Breast epithelium (tissue), 4 donors: Measurements from ENCODE around the gene ZNF525. TPM values are rescaled to one million over a fixed set of nuclear protein-coding genes. Genes with fewer than 3 reads are reported as not detected.
"Not testable (repeated sequence)": the region's sequence is repeated elsewhere in the genome, so short reads cannot be mapped to it uniquely, and the experiment has no call there.

Experiments used
- DNase-seq, 2 donors: peaks; one replicate each; pipeline ENCODE4 v3.0.0-alpha.2; 2019; ENCODE audit warnings: low spot score in 2 of 2
- H3K27ac ChIP-seq, 2 donors: fragments of 200-600 bp; sonication (generic) in 1 of 2; one replicate each; pipeline ENCODE4 v1.5.1; 2016 to 2019; ENCODE audit warnings: mild to moderate bottlenecking in 1 of 2
- H3K27me3 ChIP-seq, 2 donors: fragments of 200-600 bp; sonication (generic) in 1 of 2; one replicate each; pipeline versions ENCODE4 v1.5.1 to v1.6.0; 2017 to 2019; ENCODE audit warnings: control low read depth in 1 of 2, mild to moderate bottlenecking in 1 of 2
- H3K36me3 ChIP-seq: fragments of 200-600 bp; one replicate; pipeline ENCODE4 v1.5.1; 2019
- H3K4me1 ChIP-seq, 2 donors: fragments of 200-600 bp; sonication (generic); one replicate each; pipeline ENCODE4 v1.5.1; 2016 to 2019; ENCODE audit warnings: control low read depth in 1 of 2
- H3K4me3 ChIP-seq, 3 donors: fragments of 200-600 bp; sonication (generic); 1 replicate in 2 of 3; 2 replicates in 1 of 3; pipeline ENCODE4 v1.5.1; 2016 to 2019; ENCODE audit warnings: mild to moderate bottlenecking in 3 of 3, moderate library complexity in 2 of 3
- H3K9me3 ChIP-seq, 2 donors: fragments of 200-600 bp; sonication (generic) in 1 of 2; one replicate each; pipeline ENCODE4 v1.5.1; 2016 to 2019; ENCODE audit warnings: control low read depth in 1 of 2
- CTCF ChIP-seq, 3 donors: fragments of 450-650 bp; IDR thresholded peaks; one replicate each; pipeline ENCODE4 v1.5.1; 2016 to 2017; ENCODE audit warnings: antibody characterized with exemption in 3 of 3, mild to moderate bottlenecking in 3 of 3, moderate library complexity in 3 of 3
- POLR2A ChIP-seq: fragments of 450-650 bp; IDR thresholded peaks from one replicate; pipeline ENCODE4 v1.6.1; 2016; ENCODE audit warnings: antibody characterized with exemption, mild to moderate bottlenecking, moderate library complexity
- POLR2AphosphoS5 ChIP-seq, 3 donors: sonication (generic); formaldehyde crosslinking; IDR thresholded peaks; one replicate each; pipeline ENCODE4 v1.6.1; 2017; ENCODE audit warnings: antibody characterized with exemption in 3 of 3
- intact Hi-C: fragments of 100-400 bp; cut with DNase I; formaldehyde crosslinking; loops from one replicate; pipeline ENCODE4 v1.15.1; 2023; ENCODE audit warnings: low total_unique reads
- total RNA-seq, 3 donors: library from RNA; depleted of rRNA; stranded (reverse); fragments of >200 nt; gene quantifications; one replicate each; pipeline ENCODE4 v1.1.0, GENCODE V29; 2016

The ZNF525 gene
- total RNA-seq, 3 donors from 2014 or later: 7.0 to 34.4 (median 13.8) TPM

GRCh38 chr19:53394974-53395839 lies 29.7 kb downstream of the ZNF525 start, which contains the start of gene ZNF765:
Gene ZNF765, plus strand, starts transcription at chr19:53395149. Its CDS starts 2,867 bp downstream, at chr19:53398016.
- Histone ChIP-seq H3K9me3 (no peaks in the 10 kb centered on the region), H3K4me3 (peak within 1 kb of the TSS; percentile 71 to 83 (median 80)), H3K4me1 (no peaks in the 10 kb centered on the region), H3K27me3 (no peaks in the 10 kb centered on the region), H3K36me3 (no peaks in the 10 kb centered on the region), H3K27ac (peak within 1 kb of the TSS; percentile 79 to 87)
- TF ChIP-seq CTCF (IDR thresholded peaks at IDR 0.05): peak; percentile 39 to 68 (median 58)
- peak; percentile 69 for TF ChIP-seq POLR2A
- TF ChIP-seq POLR2AphosphoS5 (IDR thresholded peaks at IDR 0.05): peak in 2 of 3 donors; percentile 45 to 75
- intact Hi-C loops: loop anchor here (5.0 kb wide), 1 partner anchor 487 kb away; the partner anchor contains the start of gene PRKCG
- DNase-seq: peak; percentile 92 to 96

GRCh38 chr19:53395840-53396524 lies 30.5 kb downstream of the ZNF525 start:
- H3K9me3 ChIP-seq, DNase-seq, H3K36me3 ChIP-seq, H3K4me1 ChIP-seq, H3K27me3 ChIP-seq: not testable (repeated sequence)
- peak overlapping the region; percentile 71 to 83 (median 80) for H3K4me3 ChIP-seq
- intact Hi-C loops: loop anchor here (5.0 kb wide), 1 partner anchor 486 kb away; the partner anchor contains the start of gene PRKCG
- H3K27ac ChIP-seq: peak overlapping the region; percentile 79 to 87

- H3K9me3 ChIP-seq: no peaks in the 10 kb centered on the region
- TF ChIP-seq CTCF (IDR thresholded peaks at IDR 0.05) (no peak), POLR2AphosphoS5 (IDR thresholded peaks at IDR 0.05) (no peak), POLR2A (no peak)
- H3K27me3 ChIP-seq: no peaks in the 10 kb centered on the region
- DNase-seq: no peak
- no peak overlapping the region for H3K27ac ChIP-seq
- no peaks in the 10 kb centered on the region for H3K36me3 ChIP-seq
- peak overlapping the region in 1 of 3 donors; percentile 80 for H3K4me3 ChIP-seq
- intact Hi-C loops: loop anchor here (5.0 kb wide), 1 partner anchor 486 kb away; the partner anchor contains the start of gene PRKCG
- no peaks in the 10 kb centered on the region for H3K4me1 ChIP-seq
Measured at GRCh38 chr19:53396525-53396868, 31.0 kb downstream of the ZNF525 start.

GRCh38 chr19:53397918-53398317 lies 32.4 kb downstream of the ZNF525 start:
- H3K27me3 ChIP-seq, H3K9me3 ChIP-seq, H3K36me3 ChIP-seq, H3K4me1 ChIP-seq, DNase-seq, H3K4me3 ChIP-seq, H3K27ac ChIP-seq: not testable (repeated sequence)
- intact Hi-C loops: loop anchor here (5.0 kb wide), 1 partner anchor 484 kb away; the partner anchor contains the start of gene PRKCG

- Histone ChIP-seq H3K27ac (no peak overlapping the region), H3K4me3 (no peak overlapping the region), H3K36me3 (peaks cover 6% of the 10 kb centered on the region), H3K9me3 (peaks cover 44 to 75% of the 10 kb centered on the region in 2 donors), H3K27me3 (no peaks in the 10 kb centered on the region), H3K4me1 (no peaks in the 10 kb centered on the region)
- intact Hi-C loops: no loop called here
- TF ChIP-seq POLR2A: no peak
- no peak for TF ChIP-seq POLR2AphosphoS5 (IDR thresholded peaks at IDR 0.05)
- TF ChIP-seq CTCF (IDR thresholded peaks at IDR 0.05): no peak
- no peak for DNase-seq
Measured at GRCh38 chr19:53409505-53410204, 44.1 kb downstream of the ZNF525 start.

- not testable (repeated sequence) for H3K27ac ChIP-seq
Measured at GRCh38 chr19:53420520-53421315, 55.2 kb downstream of the ZNF525 start.

More at GRCh38 chr19:53420520-53421315, 55.2 kb downstream of the ZNF525 start:
- DNase-seq, H3K36me3 ChIP-seq, H3K27me3 ChIP-seq, H3K4me3 ChIP-seq, H3K9me3 ChIP-seq, intact Hi-C loops, H3K4me1 ChIP-seq: not testable (repeated sequence)
